ENCODE data around the gene MLLT6. TPM values are rescaled to one million over a fixed set of nuclear protein-coding genes. Genes with fewer than 3 reads are reported as not detected.

MLLT6 gene
- total and polyA plus RNA-seq, 2 of the 13 experiments (the other 11 are each of a cell fraction or from before 2014, with no cell fraction given): 50.7 to 69.5 TPM

- TF ChIP-seq ZBTB34 (CRISPR knock-in tag; IDR thresholded peaks at IDR 0.05): peak; percentile 22; the same call in 1 of the 2 replicates
- peak; percentile 100 for TF ChIP-seq MEF2D (CRISPR knock-in tag; IDR thresholded peaks at IDR 0.05)
- TF ChIP-seq ZNF766 (CRISPR knock-in tag; IDR thresholded peaks at IDR 0.05; ENCODE audit: borderline replicate concordance): 0 out of 2 replicates have a peak, but pooled peaks have one; percentile 15
- 0 out of 2 replicates have a peak, but pooled peaks have one; percentile 56 for TF ChIP-seq ZNF142 (CRISPR knock-in tag; IDR thresholded peaks at IDR 0.05)
- TF ChIP-seq JUND (CRISPR knock-in tag; IDR thresholded peaks at IDR 0.05): no peak; the same call in 1 of the 2 replicates
- no peak; the same call in 1 of the 2 replicates for TF ChIP-seq JDP2 (CRISPR knock-in tag; IDR thresholded peaks at IDR 0.05; ENCODE audit: borderline replicate concordance)
- peak; percentile 56; the same call in 1 of the 2 replicates for TF ChIP-seq ZFP90 (CRISPR knock-in tag; IDR thresholded peaks at IDR 0.05; ENCODE audit: borderline replicate concordance)
- peak; percentile 38; the same call in 1 of the 2 replicates for TF ChIP-seq E2F1 (CRISPR knock-in tag; IDR thresholded peaks at IDR 0.05)
- TF ChIP-seq THAP11 (CRISPR knock-in tag; IDR thresholded peaks at IDR 0.05): peak; percentile 59
- no peak; the same call in none of the 2 replicates for TF ChIP-seq ATF3 (CRISPR knock-in tag; IDR thresholded peaks at IDR 0.05)
- peak; percentile 79 for TF ChIP-seq ZBTB7B (CRISPR knock-in tag; IDR thresholded peaks at IDR 0.05)
- TF ChIP-seq ZNF609 (CRISPR knock-in tag; IDR thresholded peaks at IDR 0.05; ENCODE audit: borderline replicate concordance): peak; percentile 59; the same call in 1 of the 2 replicates
- TF ChIP-seq ZNF253 (CRISPR knock-in tag; IDR thresholded peaks at IDR 0.05; ENCODE audit: borderline replicate concordance): no peak
These were observed 47.9 kb upstream of the MLLT6 start (continued) for GRCh38 chr17:38656959-38657823.

Data from HepG2 (cell line).